SH-SY5Y (cell line): ENCODE results near the gene SEPTIN11.

ENCODE experiments used
- GATA2 ChIP-seq: IDR thresholded peaks from 2 replicates; pipeline ENCODE4 v1.6.1; 2011; ENCODE audit warnings: mild to moderate bottlenecking, low read depth, low read length
- GATA3 ChIP-seq: IDR thresholded peaks from 2 replicates; pipeline ENCODE4 v1.6.1; 2011; ENCODE audit warnings: low read depth, mild to moderate bottlenecking, low read length, moderate library complexity

The SEPTIN11 gene

DNA sequence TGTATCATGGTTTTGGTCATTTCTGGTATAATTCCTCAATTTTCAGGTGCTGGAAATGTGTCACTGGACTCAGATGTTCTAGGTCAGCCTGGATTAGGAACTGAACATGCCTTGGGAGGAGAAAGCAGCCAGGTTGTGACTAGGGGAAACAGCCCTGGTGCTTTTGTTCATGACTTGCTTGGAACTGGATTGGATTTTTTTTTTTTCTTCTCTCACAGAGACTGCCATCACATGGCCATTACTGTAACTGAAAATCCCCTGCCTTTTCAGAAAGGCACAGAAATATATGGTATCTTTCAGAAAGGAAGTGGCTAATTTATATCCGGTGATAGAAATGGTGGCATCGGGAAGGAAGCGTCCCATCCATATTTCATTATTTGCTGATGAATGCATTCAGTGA is 34.6 kb downstream of the SEPTIN11 start:
- TF ChIP-seq GATA2 (no peak), GATA3 (no peak)

DNA sequence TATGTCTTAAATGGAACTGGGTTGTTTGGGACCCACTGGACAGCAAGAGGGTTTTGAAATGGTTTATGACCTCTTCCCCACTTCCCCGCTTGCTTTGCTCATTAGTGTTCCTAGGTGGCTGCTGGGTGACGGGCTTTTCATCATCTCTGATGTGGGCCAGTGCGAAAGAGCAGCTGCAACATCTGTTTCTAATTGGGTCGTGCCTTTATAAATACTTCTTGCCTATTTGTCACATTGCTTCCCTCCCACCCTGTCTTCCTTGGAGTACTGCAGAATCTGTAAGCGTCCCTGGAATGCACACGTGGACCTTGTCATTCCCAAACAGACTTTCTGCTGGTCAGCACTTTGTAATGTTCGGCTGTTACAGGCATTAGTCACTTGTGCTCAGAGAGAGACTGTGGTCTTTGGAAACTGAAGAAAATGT is 35.2 kb downstream of the SEPTIN11 start:
- TF ChIP-seq GATA2 (no peak), GATA3 (no peak)

DNA sequence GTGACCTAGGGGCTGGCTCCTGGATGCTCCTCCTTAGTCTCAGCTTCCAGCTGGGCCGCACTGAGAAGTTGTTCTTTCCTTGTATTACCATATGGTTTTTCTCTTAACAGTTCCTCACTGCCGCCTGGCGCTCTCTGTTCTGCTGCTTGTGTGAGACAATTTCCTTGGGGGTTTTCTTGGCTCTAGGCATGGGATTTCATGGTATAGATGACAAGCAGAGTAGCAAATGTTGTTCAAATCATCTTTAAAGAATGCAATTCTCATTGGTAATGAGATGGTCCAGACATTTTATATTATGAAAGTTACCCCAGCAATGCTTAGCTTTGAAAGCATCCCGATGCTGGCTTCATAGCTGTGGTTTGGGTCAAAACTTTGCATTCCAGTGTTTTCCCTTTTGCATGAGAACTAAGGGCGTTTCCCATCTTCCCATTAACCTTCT is 37.6 kb downstream of the SEPTIN11 start:
- TF ChIP-seq GATA2 (no peak), GATA3 (no peak)

DNA sequence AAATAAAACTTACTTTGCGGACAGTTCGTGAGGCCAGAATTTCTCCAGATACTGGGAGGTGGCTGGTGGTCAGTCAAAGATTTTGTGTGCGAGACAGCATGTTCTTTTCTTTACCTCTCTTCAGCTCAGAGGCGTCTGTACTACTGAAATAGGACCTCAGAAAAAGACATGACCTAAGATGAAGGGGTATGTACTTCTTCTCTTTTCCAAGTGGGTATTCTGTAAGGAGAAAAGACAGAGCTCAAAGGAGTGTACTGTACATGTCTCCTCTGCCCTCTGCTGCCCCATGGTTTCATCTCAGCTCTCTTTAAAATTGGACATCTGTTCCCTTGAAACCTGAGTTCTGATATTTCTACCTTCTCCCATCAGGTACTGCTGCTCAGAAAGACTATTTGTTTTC is 38.1 kb downstream of the SEPTIN11 start:
- TF ChIP-seq GATA3 (no peak), GATA2 (no peak)

DNA sequence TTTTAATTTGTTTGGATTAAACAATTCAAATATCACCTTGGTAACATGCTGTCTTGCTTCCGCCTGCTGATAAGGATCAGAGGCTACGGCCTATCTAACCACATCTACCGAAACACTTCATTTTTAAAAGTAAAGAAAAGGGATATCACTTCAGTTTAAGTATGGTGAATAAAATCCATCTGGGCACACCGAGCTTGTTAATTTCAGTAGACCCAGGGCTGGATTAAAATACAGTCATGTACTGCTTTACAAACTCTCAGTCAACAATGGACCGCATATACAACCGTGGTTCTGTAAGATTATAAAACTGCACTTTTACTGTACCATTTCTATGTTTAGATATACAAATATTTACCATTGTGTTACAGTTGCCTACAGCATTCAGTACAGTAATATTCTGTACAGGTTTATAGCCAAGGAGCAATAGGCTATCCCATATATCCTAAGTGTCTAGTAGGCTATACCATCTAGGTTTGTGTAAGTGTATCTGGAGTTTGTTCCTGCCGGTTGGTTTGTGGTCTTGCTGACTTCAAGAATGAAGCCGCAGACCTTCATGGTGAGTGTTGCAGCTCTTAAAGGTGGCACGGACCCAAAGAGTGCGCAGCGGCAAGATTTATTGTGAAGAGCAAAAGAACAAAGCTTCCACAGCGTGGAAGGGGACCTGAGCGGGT is 40.0 kb downstream of the SEPTIN11 start:
- no peak for TF ChIP-seq GATA2
- TF ChIP-seq GATA3, result peak; percentile 23; the same call in 1 of the 2 replicates

DNA sequence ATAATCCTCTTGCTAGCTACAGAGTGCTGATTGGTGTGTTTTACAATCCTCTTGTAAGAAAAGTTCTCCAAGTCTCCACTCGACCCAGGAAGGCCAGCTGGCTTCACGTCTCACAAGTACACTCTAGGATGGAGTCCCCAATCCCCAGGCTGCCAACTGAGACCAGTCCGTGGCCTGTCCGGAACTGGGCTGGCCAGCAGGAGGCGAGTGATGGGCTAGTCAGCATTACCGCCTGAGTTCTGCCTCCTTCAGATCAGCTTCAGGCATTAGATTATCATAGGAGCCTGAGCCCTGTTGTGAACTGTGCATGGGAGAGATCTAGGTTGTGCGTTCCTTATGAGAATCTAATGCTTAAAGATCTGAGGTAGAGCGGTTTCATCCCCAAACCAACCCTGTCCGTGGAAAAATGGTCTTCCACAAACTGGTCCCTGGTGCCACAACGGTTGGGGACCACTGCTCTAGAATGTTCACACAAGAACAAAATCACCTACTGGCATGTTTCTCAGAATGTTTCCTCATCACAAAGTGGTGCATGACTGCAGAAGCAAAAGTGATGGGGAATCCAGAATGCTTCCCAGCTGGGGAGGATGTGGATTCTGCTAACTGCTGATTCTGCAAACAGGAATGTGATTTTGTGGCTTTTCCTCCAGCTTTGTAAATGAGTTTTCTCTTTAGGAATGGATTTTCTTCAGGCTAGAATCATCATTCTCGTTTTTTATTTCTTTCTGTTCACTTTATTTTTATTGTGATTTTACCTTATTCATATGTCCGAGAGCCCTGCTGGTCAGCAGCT is 40.9 kb downstream of the SEPTIN11 start:
- no peak for TF ChIP-seq GATA2
- TF ChIP-seq GATA3, result no peak

DNA sequence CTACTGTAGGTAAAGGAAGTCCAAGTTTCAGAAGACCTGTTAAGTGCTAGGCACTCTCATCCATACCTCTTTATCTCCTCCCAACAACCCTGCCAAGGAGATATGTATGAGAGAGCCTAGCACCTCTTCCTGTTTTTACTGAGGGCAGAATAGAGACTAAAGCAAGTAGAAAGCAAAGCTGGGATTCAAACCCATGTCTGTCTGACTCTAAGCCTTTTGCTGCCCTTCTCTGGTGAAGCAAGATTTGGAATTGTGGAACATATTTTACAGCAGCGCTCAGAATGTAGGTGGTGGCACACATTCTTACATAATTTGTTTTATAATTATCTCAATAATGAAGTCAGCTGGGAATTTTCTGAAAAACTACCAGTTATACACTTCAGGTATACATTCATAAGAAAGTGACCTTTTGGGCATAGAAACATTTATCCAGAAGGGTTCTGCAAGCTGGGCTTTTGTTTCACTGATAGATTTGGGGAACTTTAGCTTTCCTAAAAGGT is 41.7 kb downstream of the SEPTIN11 start:
- TF ChIP-seq GATA3, result no peak
- TF ChIP-seq GATA2, result no peak

DNA sequence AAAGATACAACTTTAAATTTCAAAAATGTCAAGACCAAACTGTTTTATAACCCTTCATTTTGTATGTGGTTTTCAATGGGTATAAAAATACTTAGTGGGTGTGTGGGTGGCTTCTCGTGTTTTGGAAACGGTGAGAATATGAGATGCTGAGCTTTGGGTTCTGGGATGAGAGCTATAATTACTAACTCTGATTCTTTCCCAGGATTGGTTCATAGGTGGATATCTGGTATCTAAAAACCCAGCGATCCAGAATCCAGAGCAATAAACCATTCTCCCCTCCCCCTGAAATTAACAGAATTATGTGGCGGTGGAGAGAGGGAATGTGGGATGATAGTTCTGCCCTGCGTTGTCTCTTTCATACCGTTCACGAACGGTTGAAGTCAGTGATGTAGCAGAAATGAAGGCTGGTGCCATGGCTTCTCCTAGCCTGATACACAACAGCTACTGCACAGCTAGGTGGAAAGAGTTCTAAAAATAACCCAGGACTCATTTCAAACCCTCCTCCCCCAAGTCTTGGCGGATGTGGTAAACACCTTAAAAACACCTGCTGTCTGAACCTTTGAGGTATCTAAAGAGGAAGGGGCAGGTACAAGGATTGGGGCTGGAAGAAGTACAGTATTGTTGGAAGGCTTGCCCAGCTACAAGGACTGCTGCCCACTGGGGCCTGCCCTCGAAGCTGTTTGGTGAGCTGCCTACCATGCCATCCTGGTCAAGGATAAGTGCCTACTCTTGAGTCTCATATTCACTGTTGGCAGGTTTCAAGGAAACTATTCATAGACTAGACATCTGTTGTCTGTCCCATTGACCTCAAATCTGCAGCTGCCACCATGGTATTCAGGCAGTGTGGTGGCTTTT is 44.5 kb downstream of the SEPTIN11 start:
- TF ChIP-seq GATA3 (no peak), GATA2 (no peak)

DNA sequence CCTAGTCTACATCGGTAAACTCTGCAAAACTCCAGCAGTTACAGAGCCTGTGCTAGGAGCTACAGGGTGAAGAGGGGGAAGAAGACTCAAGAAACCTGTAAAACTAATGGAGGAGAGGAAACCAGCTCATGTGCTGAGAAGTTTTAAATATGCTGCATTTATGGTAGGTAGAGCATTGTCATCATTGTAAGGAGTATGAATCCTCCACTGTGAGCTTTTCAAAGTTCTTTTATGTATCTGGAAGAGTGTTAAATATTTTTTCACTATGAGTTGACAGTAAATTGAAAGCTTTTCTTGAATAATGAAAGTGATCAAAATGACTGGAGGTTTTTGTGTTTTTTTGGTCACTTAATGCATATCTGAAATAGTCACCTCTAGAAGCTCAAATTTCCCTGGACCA is 46.2 kb downstream of the SEPTIN11 start:
- TF ChIP-seq GATA3 (no peak), GATA2 (no peak)

DNA sequence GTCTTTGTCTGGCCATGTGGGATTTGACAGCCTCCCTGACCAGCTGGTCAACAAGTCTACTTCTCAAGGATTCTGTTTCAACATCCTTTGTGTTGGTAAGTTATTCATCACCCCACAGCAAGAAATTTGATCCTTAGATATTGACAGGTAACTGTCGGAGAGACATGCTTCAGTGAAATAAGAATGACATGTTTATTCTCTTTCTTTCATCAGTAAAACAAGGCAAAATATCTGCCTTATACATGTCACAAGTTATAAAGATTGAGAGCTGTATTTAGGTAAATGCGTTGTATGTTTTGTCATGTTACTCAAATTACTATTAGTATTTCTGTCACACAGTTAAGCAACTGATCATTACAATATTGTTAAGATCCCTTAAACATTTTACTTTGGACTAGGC is 46.9 kb downstream of the SEPTIN11 start:
- TF ChIP-seq GATA3, result no peak
- no peak for TF ChIP-seq GATA2

DNA sequence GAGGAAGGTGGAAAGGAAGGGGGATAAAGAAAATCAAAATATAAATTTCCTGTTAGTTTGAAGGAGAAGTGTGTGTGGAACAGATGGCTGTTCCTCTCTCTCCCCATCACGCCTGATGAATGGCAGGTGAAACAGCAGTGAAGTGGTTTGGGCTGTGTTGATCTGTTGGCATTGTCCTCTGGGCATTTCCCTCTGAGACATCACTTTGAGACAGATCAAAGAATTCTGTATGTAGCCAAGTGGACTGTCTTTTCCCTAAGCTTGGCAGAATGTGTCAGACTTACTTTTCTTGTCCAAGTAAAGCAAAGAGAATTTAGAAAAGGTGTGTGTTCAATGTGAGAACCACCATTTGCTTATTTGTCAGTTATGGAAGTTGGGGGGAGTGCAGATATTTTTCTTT is 47.5 kb downstream of the SEPTIN11 start:
- TF ChIP-seq GATA2, result no peak
- TF ChIP-seq GATA3, result no peak

DNA sequence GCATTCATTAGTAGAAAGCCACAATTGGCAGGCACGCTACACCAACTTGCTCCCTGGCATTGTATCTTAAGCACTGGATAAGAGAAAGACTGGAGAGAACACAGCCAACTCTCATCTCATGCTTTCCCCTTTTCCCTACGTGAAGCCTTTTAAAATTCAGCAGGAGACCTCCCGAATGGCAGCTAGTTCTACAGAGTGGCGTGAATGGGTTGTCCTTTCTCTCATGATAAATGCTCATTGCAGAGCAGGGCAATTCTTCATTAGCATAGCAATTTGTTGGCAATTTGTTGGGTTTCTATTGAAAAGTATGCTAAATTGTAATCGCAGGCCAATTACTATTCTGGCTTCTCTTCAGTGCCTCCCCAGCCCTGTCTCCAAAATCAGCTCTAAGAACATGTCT is 48.0 kb downstream of the SEPTIN11 start:
- TF ChIP-seq GATA3 (no peak), GATA2 (no peak)

DNA sequence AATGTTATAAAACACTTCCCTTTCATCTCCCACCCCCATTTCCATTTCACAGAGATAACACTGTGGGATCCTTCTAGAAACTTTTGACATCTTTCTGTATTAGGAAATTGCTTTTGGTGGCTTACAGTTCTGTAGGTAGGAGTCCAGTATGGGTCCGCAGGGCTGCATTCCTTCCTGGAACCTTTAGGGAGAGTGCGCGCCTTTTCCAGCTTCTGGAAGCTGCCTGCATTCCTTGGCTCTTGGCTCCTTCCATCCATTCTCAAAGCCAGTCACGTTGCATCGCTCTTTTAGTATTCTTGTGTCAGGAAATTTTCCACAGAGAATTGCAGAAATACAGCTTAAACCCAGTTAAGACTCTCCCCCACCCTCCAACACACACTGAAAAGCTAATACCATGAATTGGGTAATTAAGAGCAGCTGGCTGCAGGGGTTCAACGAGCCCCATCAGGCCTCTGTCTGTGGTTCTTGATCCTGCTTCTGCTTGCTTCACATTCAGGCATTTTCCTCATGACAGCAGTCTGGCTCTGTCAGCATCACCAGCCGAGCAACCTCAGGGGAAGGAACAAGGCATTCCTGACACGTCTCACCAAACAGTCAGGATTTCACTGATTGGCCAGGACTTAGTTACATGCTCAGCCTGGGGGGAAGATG is 48.8 kb downstream of the SEPTIN11 start:
- TF ChIP-seq GATA2, result no peak
- no peak for TF ChIP-seq GATA3
